Caco-2 (cell line): ENCODE results near the gene HOXC10. TPM values are rescaled to one million over a fixed set of nuclear protein-coding genes. Genes with fewer than 3 reads are reported as not detected.
A peak's percentile ranks its signal among the peaks of the same experiment; 100 is the strongest.

ENCODE experiments used
- BruUV-seq: library from RNA; stranded (reverse); fragments of 400-500 nt; replicated peaks from 2 replicates; lab custom pipeline; 2021; lab: Mats Ljungman, UMichigan
- CTCF ChIA-PET: fragments of 300-600 bp; sonication (Branson Sonifier 250); formaldehyde crosslinking; loops from one replicate; lab custom pipeline; 2022; ENCODE audit warnings: antibody characterized with exemption; lab: Charles Lee
- POLR2A ChIA-PET: fragments of 300-600 bp; sonication (Branson Sonifier 250); formaldehyde crosslinking; loops from one replicate; lab custom pipeline; 2022; ENCODE audit warnings: antibody characterized with exemption; lab: Charles Lee
- DNase-seq, 2 experiments: peaks; one replicate each; pipeline versions ENCODE4 v3.0.0 to v3.0.0-alpha.2; 2020 to 2022
- H3K27me3 ChIP-seq: replicated peaks from 2 replicates; pipeline ENCODE4 v1.6.0; 2011; ENCODE audit warnings: low read length; ENCODE audit not compliant: control insufficient read depth, insufficient read depth
- H3K36me3 ChIP-seq: 2 replicates; pipeline ENCODE4 v1.5.1; 2011; ENCODE audit warnings: low read length; ENCODE audit not compliant: control insufficient read depth, insufficient read depth
- H3K4me1 ChIP-seq: fragments of 250-450 bp; sonication (Bioruptor Pico); 2 replicates; pipeline ENCODE4 v1.5.1; 2020; ENCODE audit warnings: mild to moderate bottlenecking
- H3K4me3 ChIP-seq: 2 replicates; pipeline ENCODE4 v1.5.1; 2011; ENCODE audit warnings: low read depth, mild to moderate bottlenecking, control low read depth, low read length
- H3K9me3 ChIP-seq: fragments of 250-450 bp; sonication (Bioruptor Pico); 2 replicates; pipeline ENCODE4 v1.5.1; 2020; ENCODE audit warnings: mild to moderate bottlenecking, moderate library complexity
- H3K27ac Mint-ChIP-seq: one replicate; pipeline ENCODE4 v1.8.0; 2022; ENCODE audit warnings: mixed read lengths; ENCODE audit not compliant: unreplicated experiment
- H3K27me3 Mint-ChIP-seq: one replicate; pipeline ENCODE4 v1.8.0; 2022; ENCODE audit warnings: mixed read lengths; ENCODE audit not compliant: insufficient read depth, unreplicated experiment
- H3K36me3 Mint-ChIP-seq: one replicate; pipeline ENCODE4 v1.8.0; 2022; ENCODE audit warnings: mild to moderate bottlenecking, mixed read lengths; ENCODE audit not compliant: insufficient read depth, unreplicated experiment
- H3K4me1 Mint-ChIP-seq: one replicate; pipeline ENCODE4 v1.8.0; 2022; ENCODE audit warnings: low read depth, mixed read lengths; ENCODE audit not compliant: unreplicated experiment
- H3K4me3 Mint-ChIP-seq: one replicate; pipeline ENCODE4 v1.8.0; 2022; ENCODE audit warnings: mild to moderate bottlenecking, moderate library complexity, mixed read lengths; ENCODE audit not compliant: unreplicated experiment
- H3K9me3 Mint-ChIP-seq: one replicate; pipeline ENCODE4 v1.8.0; 2022; ENCODE audit warnings: mixed read lengths; ENCODE audit not compliant: unreplicated experiment
- CTCF ChIP-seq, 2 experiments: fragments of 200-600 bp in 1 of 2; IDR thresholded peaks; 1 replicate in 1 of 2; 2 replicates in 1 of 2; pipeline versions ENCODE4 v1.5.1 to v1.8.0; 2011 to 2022; ENCODE audit warnings: antibody characterized with exemption in 1 of 2, control low read depth in 1 of 2, inconsistent platforms in 1 of 2, low read depth in 1 of 2, low read length in 1 of 2, mild to moderate bottlenecking in 1 of 2, moderate library complexity in 1 of 2; ENCODE audit not compliant: insufficient read depth in 1 of 2, severe bottlenecking in 1 of 2, unreplicated experiment in 1 of 2
- intact Hi-C: fragments of 100-400 bp; cut with micrococcal nuclease; formaldehyde crosslinking; loops from one replicate; pipeline ENCODE4 v1.10.0; 2022; ENCODE audit not compliant: unreplicated experiment
- total RNA-seq: library from RNA; stranded (reverse); gene quantifications from 2 replicates; pipeline ENCODE4 v1.2.3, GENCODE V29; 2022

The HOXC10 gene
- total RNA-seq, 1 experiment from 2014 or later: 4.0 TPM

GRCh38 chr12:53985692-53985993 is 697 bp downstream of the HOXC10 start:
- H3K4me1 Mint-ChIP-seq: peaks cover 29% of the 10 kb centered on the region
- H3K4me3 Mint-ChIP-seq: peak overlapping the region; percentile 77
- CTCF ChIA-PET: interaction anchor here (0.7 to 2.4 kb wide), 8 partner anchors 10 to 222 kb away, joined by 4 to 24 read pairs (median 10); partner anchors contain the start of genes HOXC13 and HOXC5
- intact Hi-C loops: loop anchor here (1.0 kb wide), 1 partner anchor 216 kb away; no protein-coding TSS in a partner anchor
- peaks cover 9% of the 10 kb centered on the region for H3K36me3 Mint-ChIP-seq
- peaks cover 42% of the 10 kb centered on the region for H3K4me1 ChIP-seq
- POLR2A ChIA-PET: no interaction called here
- no peak for TF ChIP-seq CTCF (IDR thresholded peaks at IDR 0.05; ENCODE audit: insufficient read depth in 1 of 2, low read depth in 1 of 2, low read length in 1 of 2, severe bottlenecking in 1 of 2, unreplicated experiment in 1 of 2)
- DNase-seq: no peak
- H3K4me3 ChIP-seq: no peak overlapping the region
- peak overlapping the region; percentile 81 for H3K27ac Mint-ChIP-seq
- no TSS peak for BruUV-seq
- H3K27me3 Mint-ChIP-seq: no peaks in the 10 kb centered on the region
- H3K27me3 ChIP-seq: no peaks in the 10 kb centered on the region
- H3K9me3 Mint-ChIP-seq: no peaks in the 10 kb centered on the region
- no peaks in the 10 kb centered on the region for H3K9me3 ChIP-seq
- H3K36me3 ChIP-seq: no peaks in the 10 kb centered on the region; the same call in 1 of the 2 replicates

GRCh38 chr12:53985994-53986685 is 1.2 kb downstream of the HOXC10 start:
- no peaks in the 10 kb centered on the region for H3K9me3 Mint-ChIP-seq
- peak overlapping the region; percentile 48 for H3K4me3 Mint-ChIP-seq
- TF ChIP-seq CTCF (IDR thresholded peaks at IDR 0.05; ENCODE audit: insufficient read depth in 1 of 2, low read depth in 1 of 2, low read length in 1 of 2, severe bottlenecking in 1 of 2, unreplicated experiment in 1 of 2): no peak
- H3K4me3 ChIP-seq: no peak overlapping the region
- H3K4me1 ChIP-seq: peaks cover 42% of the 10 kb centered on the region
- H3K27ac Mint-ChIP-seq: no peak overlapping the region
- POLR2A ChIA-PET: no interaction called here
- CTCF ChIA-PET: interaction anchor here (1.9 to 2.4 kb wide), 2 partner anchors 48 to 222 kb away, joined by 8 to 15 read pairs; partner anchors contain the start of gene HOXC13
- no peaks in the 10 kb centered on the region for H3K27me3 Mint-ChIP-seq
- no peaks in the 10 kb centered on the region; the same call in 1 of the 2 replicates for H3K36me3 ChIP-seq
- DNase-seq: no peak
- H3K4me1 Mint-ChIP-seq: peaks cover 28% of the 10 kb centered on the region
- no peaks in the 10 kb centered on the region for H3K9me3 ChIP-seq
- no TSS peak for BruUV-seq
- intact Hi-C loops: loop anchor here (1.0 kb wide), 1 partner anchor 215 kb away; no protein-coding TSS in a partner anchor
- no peaks in the 10 kb centered on the region for H3K27me3 ChIP-seq
- H3K36me3 Mint-ChIP-seq: peaks cover 9% of the 10 kb centered on the region

- Histone ChIP-seq H3K9me3 (no peaks in the 10 kb centered on the region), H3K27me3 (no peaks in the 10 kb centered on the region), H3K4me3 (no peak overlapping the region), H3K4me1 (peaks cover 42% of the 10 kb centered on the region), H3K36me3 (no peaks in the 10 kb centered on the region; the same call in 1 of the 2 replicates)
- ChIA-PET CTCF (interaction anchor here (1.2 to 2.4 kb wide), 4 partner anchors 10 to 221 kb away, joined by 4 to 15 read pairs (median 8); partner anchors contain the start of gene HOXC13), POLR2A (no interaction called here)
- Mint-ChIP-seq H3K4me3 (no peak overlapping the region), H3K27ac (no peak overlapping the region), H3K9me3 (no peaks in the 10 kb centered on the region), H3K4me1 (peaks cover 28% of the 10 kb centered on the region), H3K27me3 (no peaks in the 10 kb centered on the region), H3K36me3 (peaks cover 9% of the 10 kb centered on the region)
- no peak for TF ChIP-seq CTCF (IDR thresholded peaks at IDR 0.05; ENCODE audit: insufficient read depth in 1 of 2, low read depth in 1 of 2, low read length in 1 of 2, severe bottlenecking in 1 of 2, unreplicated experiment in 1 of 2)
- intact Hi-C loops: no loop called here
- no peak for DNase-seq
- no TSS peak for BruUV-seq
These were observed 1.9 kb downstream of the HOXC10 start for GRCh38 chr12:53986686-53987483.
